ENCODE results near the gene NDRG3. TPM values are rescaled to one million over a fixed set of nuclear protein-coding genes. Genes with fewer than 3 reads are reported as not detected.

The NDRG3 gene
- total RNA-seq, 1 experiment from 2014 or later = 23.6 TPM

DNA sequence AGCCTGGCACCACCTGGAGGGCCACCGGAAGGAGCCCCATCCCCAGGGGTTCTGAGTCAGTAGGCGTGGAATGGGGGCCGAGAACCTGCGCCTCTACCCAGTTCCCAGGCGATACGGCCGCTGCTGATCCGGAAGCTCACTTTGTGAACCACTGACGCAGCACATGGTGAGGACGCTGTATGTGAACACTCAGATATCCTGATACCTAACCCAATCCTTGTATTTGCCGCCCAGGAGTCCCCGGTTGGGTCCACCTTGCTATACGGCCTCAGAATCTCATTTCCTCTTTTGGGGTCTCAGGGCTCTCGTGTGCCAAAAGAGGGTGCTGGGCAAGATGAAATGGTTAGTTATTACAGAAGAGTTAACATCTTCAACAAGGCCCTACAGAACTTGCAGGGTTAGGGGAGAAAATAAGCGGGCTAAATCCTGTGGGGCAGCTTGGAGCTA is 140.9 kb downstream of the NDRG3 start:
- Histone ChIP-seq H3K23ac (ENCODE audit: insufficient read length, low read depth, low read length) (no peak overlapping the region), H3K4me1 (ENCODE audit: insufficient read depth, low read length) (no peaks in the 10 kb centered on the region), H3K23me2 (ENCODE audit: insufficient read length, low read depth, low read length, poor library complexity, severe bottlenecking) (peaks cover 6% of the 10 kb centered on the region), H3K4ac (ENCODE audit: low read depth, low read length) (no peak overlapping the region), H3K9me3 (ENCODE audit: control insufficient read depth, low read depth, low read length) (no peaks in the 10 kb centered on the region), H3K27me3 (ENCODE audit: insufficient read depth, low read length) (no peaks in the 10 kb centered on the region), H3K79me1 (ENCODE audit: insufficient read depth, low read depth, low read length, poor library complexity, severe bottlenecking) (peaks cover 4% of the 10 kb centered on the region), H4K5ac (ENCODE audit: insufficient read length, low read depth, low read length) (no peak overlapping the region), H3K27ac (ENCODE audit: insufficient read length, low read depth, low read length) (no peak overlapping the region), H3K14ac (ENCODE audit: insufficient read depth, low read length) (no peak overlapping the region), H4K8ac (replicated peaks; ENCODE audit: insufficient read length, low read depth, low read length) (no peak overlapping the region), H4K91ac (ENCODE audit: insufficient read length, low read depth, low read length) (no peak overlapping the region), H3T11ph (ENCODE audit: low read length) (no peak overlapping the region), H2BK12ac (ENCODE audit: insufficient read length, low read depth, low read length) (no peak overlapping the region), H4K20me1 (ENCODE audit: control insufficient read depth, insufficient read depth, insufficient read length) (no peaks in the 10 kb centered on the region), H3K4me2 (ENCODE audit: insufficient read depth, insufficient read length, low read length) (peak overlapping the region; percentile 23), H2AFZ (ENCODE audit: low read length) (no peak overlapping the region), H3K79me2 (ENCODE audit: insufficient read depth, low read length) (peaks cover 19% of the 10 kb centered on the region), H3K18ac (ENCODE audit: insufficient read length, low read depth, low read length) (peak overlapping the region; percentile 36), H2AK5ac (ENCODE audit: insufficient read length, low read length) (no peak overlapping the region), H3K56ac (ENCODE audit: insufficient read length, low read depth, low read length) (no peak overlapping the region), H3K9ac (ENCODE audit: extremely low read depth, insufficient read length, low read length) (no peak overlapping the region), H2BK20ac (ENCODE audit: low read depth, low read length, poor library complexity, severe bottlenecking) (no peak overlapping the region), H2BK15ac (ENCODE audit: low read depth, low read length) (no peak overlapping the region), H2BK120ac (ENCODE audit: low read depth, low read length, poor library complexity, severe bottlenecking) (no peak overlapping the region), H2BK5ac (ENCODE audit: insufficient read length, low read length) (no peak overlapping the region)
- peak overlapping the region; percentile 99 for H3K4me3 Mint-ChIP-seq
- H3K27ac Mint-ChIP-seq = peak overlapping the region; percentile 74 to 92 (median 90); a peak in 5 of 7 replicates
- H3K4me1 Mint-ChIP-seq = peaks cover 17 to 20% of the 10 kb centered on the region in 2 experiments
- no peak for DNase-seq
- peaks cover 4% of the 10 kb centered on the region for H3K27me3 Mint-ChIP-seq (ENCODE audit: low read depth)
- peaks cover 17 to 32% (median 26%) of the 10 kb centered on the region in 3 experiments; a peak in 6 of 7 replicates for H3K36me3 Mint-ChIP-seq (ENCODE audit: insufficient read depth in 1 of 3, low read depth in 3 of 3)
- TF ChIP-seq, protein P1, sequence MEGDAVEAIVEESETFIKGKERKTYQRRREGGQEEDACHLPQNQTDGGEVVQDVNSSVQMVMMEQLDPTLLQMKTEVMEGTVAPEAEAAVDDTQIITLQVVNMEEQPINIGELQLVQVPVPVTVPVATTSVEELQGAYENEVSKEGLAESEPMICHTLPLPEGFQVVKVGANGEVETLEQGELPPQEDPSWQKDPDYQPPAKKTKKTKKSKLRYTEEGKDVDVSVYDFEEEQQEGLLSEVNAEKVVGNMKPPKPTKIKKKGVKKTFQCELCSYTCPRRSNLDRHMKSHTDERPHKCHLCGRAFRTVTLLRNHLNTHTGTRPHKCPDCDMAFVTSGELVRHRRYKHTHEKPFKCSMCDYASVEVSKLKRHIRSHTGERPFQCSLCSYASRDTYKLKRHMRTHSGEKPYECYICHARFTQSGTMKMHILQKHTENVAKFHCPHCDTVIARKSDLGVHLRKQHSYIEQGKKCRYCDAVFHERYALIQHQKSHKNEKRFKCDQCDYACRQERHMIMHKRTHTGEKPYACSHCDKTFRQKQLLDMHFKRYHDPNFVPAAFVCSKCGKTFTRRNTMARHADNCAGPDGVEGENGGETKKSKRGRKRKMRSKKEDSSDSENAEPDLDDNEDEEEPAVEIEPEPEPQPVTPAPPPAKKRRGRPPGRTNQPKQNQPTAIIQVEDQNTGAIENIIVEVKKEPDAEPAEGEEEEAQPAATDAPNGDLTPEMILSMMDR (conservative IDR thresholded peaks at IDR 0.05) = no peak
- H3K9me3 Mint-ChIP-seq = no peaks in the 10 kb centered on the region
- WGBS (ENCODE audit: extremely low coverage, insufficient read length, low lambda C conversion rate) = no CpG with 5 or more reads among the region's 15 CpGs

Other genes starting within 250 kb of the NDRG3 start
- 217 and 218 TPM in 2 replicates for gene MYL9, start 204.6 kb downstream of the NDRG3 start, total RNA-seq (2021)
- gene TGIF2, start 172.5 kb downstream of the NDRG3 start, total RNA-seq (2021) = 81.7 and 94.6 TPM in 2 replicates
- gene RAB5IF, start 140.3 kb downstream of the NDRG3 start, total RNA-seq (2021) = 96.5 and 111 TPM in 2 replicates
- gene SLA2, start 99.9 kb downstream of the NDRG3 start, total RNA-seq (2021) = 0.13 and 0.20 TPM in 2 replicates
- gene DSN1, start 27.7 kb upstream of the NDRG3 start, total RNA-seq (2021) = 20.6 and 22.8 TPM in 2 replicates
- gene TLDC2, start 130.0 kb upstream of the NDRG3 start, total RNA-seq (2021) = 0.11 TPM in 1 of 2 replicates, not detected in the other
- gene SAMHD1, start 205.6 kb upstream of the NDRG3 start, total RNA-seq (2021) = 53.1 and 59.6 TPM in 2 replicates